Thyroid gland (tissue), 4 donors: Measurements from ENCODE around the gene KRT3.

Experiments
- CTCF ChIP-seq, 6 experiments: fragments of 200-600 bp in 3 of 6; fragments of 450-650 bp in 3 of 6; sonication (generic) in 3 of 6; IDR thresholded peaks; one replicate each; pipeline ENCODE4 v1.5.1; 2016 to 2019; ENCODE audit warnings: antibody characterized with exemption in 6 of 6, mild to moderate bottlenecking in 2 of 6, inconsistent platforms in 1 of 6, moderate library complexity in 1 of 6
- POLR2A ChIP-seq, 2 donors: fragments of 450-650 bp; IDR thresholded peaks; one replicate each; pipeline ENCODE4 v1.6.1; 2017; ENCODE audit warnings: antibody characterized with exemption in 2 of 2, mild to moderate bottlenecking in 2 of 2, moderate library complexity in 1 of 2

- TF ChIP-seq CTCF (IDR thresholded peaks at IDR 0.05) (no peak), POLR2A (IDR thresholded peaks at IDR 0.05) (no peak)
Measured at GRCh38 chr12:52798003-52798670, 2.2 kb upstream of the KRT3 start.
